ENCODE measurements around the gene ZNF79.
A peak's percentile ranks its signal among the peaks of the same experiment; 100 is the strongest.
"Not testable (repeated sequence)": the region's sequence is repeated elsewhere in the genome, so short reads cannot be mapped to it uniquely, and the experiment has no call there.

Gene ZNF79

DNA sequence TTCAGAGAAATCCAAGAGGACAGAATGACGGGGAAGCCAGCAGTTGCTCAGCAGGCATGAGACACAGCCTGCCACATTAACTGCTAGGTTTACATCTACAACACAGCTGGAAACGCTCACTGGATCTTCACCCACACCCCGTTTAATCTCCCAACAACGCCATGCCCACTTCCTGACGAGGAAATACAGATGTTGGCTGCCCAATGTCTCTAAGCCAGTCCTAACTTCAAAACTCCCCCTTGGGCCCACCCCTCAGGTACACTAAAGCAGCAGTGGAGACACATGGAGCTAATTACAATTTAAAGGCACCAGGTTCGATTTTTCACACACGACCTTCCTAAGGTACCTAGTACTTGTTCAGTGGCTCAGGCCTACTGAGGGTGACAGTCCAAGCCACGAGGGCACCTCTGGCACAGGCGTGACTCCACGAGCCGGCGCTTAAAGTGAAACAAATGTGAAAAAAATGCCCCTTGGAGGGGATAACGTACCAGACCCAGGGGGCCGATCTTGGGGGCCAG is 26.1 kb downstream of the ZNF79 start:
- no peak for DNase-seq (ENCODE audit: low read depth)
- H3K4me3 ChIP-seq (ENCODE audit: low read depth, low read length): peak overlapping the region; percentile 92

DNA sequence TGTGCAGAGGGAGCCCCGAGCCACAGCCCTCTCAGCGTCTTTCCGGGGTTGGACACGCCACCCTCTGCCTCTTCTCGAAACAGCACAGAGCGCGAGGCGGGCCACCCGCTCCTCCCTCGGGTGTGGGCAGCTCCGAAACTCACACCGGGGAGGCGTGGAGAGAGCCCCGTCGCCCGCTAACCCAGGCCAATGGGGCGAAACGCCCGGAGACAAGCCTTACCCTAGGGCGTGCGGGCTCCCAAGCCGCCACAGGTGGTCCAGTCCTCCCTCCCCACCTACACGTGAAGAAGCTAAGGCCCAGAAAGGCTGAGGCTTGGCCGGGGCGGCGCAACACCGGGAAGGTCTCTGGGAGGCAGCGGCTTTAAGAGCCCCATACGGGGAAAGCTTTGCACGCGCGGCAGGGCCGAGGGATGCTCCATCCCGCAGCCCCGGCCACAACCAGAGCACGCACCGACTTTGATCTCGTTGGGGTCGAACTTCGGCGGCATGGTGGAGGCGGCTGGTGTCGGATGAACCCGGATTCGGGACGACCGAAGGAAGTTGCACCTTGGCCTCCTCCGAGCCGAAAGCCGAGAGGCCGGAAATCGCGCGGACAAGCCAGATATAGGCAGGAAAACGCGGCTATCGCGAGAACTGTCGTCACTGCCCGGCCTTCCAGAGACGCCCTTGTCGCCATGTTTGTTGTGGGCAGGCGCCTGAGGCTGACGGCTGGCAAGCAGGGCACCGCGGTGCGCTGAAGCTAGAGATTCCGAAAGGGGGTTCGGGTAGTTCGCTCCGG is 26.8 kb downstream of the ZNF79 start, which contains the start of the genes LRSAM1 and RPL12:
Gene LRSAM1, plus strand, starts transcription at position 681 of the 778 bp plus-strand sequence. CDS start 3,018 bp downstream, outside the sequence.
Gene RPL12, minus strand, starts transcription at position 577 of the 778 bp plus-strand sequence. Its CDS starts 89 bp downstream, at position 488.
- peak within 1 kb of the TSS; percentile 92 for H3K4me3 ChIP-seq (ENCODE audit: low read depth, low read length)
- DNase-seq (ENCODE audit: low read depth): peak; percentile 79

DNA sequence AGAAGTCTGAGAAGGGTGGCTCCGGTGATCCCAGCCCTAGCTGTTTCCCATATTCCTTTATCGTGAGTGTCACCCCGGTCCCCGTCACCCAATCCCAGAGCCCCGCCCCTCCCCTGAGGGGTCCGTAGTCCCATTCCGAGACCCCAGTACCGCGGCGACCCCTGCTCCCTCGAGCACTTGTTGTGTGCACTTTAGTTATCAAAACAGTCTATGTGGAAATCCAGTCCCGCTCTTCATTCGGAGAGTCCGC is 27.4 kb downstream of the ZNF79 start:
- H3K4me3 ChIP-seq (ENCODE audit: low read depth, low read length): peak overlapping the region; percentile 92
- DNase-seq (ENCODE audit: low read depth): no peak

DNA sequence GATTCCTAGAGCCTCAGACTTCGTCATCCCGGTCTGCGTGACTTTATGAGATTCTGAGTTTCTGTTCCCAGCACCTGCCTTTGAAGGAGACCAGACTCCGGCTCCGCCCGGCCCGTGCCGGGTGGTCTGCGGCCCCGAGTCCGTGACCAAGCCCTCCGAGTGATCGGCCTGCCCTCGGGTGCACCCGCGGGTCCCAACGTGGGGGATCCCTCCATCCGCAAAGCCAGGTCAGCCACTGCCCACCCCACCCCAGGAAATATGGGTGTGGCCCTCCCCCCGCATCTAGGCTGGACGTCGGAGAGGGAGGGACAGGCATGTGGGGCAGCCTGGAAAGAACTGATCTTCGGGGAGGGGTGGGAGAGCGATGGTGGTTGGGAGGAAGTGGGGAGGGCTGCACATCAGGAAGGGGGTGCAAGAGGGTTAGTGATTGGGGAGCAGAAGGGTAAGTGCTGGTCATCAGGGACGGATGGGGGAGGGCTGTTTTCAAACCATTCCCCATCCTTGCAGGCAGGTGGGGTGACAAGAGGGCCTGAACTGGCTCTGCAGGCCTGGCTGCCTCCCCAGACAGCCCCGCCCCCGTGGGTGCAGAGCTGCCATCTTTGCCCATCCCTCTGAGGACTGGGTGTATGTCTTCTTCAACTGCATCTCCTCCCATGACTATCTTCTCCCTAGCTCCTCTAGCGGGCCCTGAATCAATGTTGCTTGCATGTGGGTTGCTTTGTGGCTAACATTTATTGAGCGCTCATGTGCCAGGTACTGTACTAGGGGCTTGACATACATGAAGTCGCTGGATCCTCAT is 27.9 kb downstream of the ZNF79 start:
- peak overlapping the region; percentile 92 for H3K4me3 ChIP-seq (ENCODE audit: low read depth, low read length)

DNA sequence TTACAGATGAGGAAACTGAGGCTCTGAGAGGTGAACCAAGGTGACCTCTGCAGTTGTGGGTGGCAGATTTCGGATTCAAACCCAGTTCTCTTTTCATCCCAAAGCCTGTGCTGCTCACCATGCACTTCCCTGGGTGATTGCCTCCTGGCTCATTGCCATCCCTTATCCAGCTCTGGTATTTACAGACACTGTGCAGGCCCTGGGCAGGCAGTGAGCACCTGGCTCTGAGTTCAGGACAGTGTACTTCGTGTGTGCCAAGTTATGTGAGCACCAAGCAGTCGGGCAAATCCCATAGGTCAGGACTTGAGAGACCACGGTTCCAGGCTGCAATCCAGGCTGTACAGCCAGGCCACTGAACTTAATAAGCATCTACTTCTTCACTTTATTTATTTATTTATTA is 28.5 kb downstream of the ZNF79 start:
- DNase-seq (ENCODE audit: low read depth): no peak
- H3K4me3 ChIP-seq (ENCODE audit: low read depth, low read length): peak overlapping the region; percentile 92

More for the DNA sequence above, 27.9 kb downstream of the ZNF79 start:
- no peak for DNase-seq (ENCODE audit: low read depth)

DNA sequence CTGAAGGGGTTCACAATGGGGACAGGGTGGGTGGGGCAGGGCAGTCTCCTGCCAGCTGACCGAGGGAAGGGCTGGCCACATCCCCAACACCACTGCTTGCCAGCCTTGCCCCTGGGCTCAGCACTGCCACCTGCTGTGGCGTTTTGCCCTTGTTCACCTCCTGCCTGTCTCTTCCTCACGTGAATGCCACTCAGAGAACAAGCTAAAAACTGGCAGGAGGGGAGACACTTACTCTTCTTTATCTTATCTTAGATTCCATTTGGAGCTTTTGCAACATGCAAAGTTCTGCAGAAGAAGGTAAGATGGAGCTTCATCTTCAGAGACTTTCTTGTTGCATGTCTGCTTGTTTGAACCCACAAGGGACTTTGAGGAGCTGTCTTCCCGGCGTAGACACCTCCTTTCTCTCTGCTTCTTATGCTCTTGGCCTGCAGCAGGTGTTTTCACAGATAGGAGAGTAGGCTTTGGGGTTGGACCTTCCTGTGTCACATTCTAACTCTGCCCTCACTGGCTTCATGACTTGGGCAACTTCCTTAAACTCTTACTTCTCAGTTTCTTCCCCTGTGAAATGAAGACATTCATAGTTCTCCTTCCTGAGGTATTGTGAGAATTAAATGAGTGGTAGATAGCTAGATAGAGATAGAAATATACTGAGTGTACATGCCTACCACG is 31.3 kb downstream of the ZNF79 start:
- no peak for DNase-seq (ENCODE audit: low read depth)
- H3K4me3 ChIP-seq (ENCODE audit: low read depth, low read length): no peak overlapping the region

DNA sequence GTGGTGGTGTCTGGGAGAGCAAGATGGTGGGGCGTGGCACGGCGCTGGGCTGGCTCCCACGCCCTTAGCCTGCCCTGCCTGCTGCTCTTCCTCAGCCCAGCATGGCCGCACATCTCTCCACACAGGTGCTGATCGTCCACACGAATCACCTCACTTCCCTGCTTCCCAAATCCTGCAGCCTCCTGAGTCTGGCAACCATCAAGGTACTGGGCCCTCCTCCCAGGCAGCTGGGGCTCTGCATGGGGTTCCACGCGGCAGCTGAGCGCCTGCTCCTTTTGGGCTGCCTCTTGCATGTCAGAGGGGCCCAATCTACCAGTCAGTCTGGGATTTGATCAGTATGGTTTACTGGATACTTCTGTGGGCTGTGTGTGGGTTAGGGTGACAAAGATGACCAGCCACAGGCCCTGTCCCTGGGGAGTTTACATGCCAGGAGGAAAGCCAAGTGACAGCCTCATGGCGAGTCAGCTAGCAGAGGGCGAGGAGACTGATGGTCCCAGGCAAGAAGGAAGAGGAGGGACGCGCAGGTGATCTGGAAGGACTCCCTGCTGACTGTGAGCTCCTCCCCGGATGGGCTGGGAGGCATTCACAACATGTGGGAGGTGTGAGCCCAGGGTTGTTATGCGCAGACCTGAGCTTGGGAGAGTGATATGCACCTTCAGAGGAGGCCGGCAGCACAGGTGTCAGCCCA is 33.2 kb downstream of the ZNF79 start:
- no peak for DNase-seq (ENCODE audit: low read depth)
- no peak overlapping the region for H3K4me3 ChIP-seq (ENCODE audit: low read depth, low read length)

DNA sequence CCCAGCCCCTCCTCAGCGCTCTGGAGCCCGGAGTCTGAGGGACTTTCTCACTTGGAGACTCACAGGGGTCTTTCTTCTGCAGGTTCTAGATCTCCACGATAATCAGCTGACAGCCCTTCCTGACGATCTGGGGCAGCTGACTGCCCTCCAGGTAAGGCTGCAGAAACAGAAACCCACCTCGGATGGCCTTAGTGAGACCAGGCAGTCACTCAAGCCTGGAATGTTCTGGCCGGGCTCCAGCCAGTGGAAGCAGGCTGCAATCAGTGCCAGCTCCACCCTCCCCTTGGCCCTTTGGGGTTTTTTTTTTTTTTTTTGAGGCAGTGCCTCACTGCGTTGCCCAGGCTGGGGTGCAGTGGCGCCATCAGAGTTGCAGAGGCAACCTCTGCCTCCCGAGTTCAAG is 34.7 kb downstream of the ZNF79 start:
- DNase-seq (ENCODE audit: low read depth): no peak
- no peak overlapping the region for H3K4me3 ChIP-seq (ENCODE audit: low read depth, low read length)

DNA sequence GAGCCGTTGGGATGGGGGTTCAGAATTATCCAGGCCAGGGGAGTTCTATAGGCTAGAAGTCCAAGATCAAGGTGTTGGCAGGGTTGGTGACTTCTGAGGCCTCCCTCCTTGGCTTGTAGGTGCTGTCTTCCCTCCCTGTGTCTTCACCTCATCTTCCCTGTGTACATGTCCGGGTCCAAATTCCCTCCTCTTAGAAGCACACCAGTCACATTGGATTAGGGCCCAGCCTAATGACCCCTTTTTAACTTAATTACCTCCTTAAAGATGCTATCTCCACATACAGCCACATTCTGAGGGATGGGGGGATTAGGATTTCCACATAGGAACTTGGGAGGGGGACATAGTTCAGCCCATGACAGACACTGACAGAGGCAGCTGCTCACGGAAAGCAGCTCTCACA is 39.2 kb downstream of the ZNF79 start:
- DNase-seq (ENCODE audit: low read depth): no peak
- H3K4me3 ChIP-seq (ENCODE audit: low read depth, low read length): no peak overlapping the region

DNA sequence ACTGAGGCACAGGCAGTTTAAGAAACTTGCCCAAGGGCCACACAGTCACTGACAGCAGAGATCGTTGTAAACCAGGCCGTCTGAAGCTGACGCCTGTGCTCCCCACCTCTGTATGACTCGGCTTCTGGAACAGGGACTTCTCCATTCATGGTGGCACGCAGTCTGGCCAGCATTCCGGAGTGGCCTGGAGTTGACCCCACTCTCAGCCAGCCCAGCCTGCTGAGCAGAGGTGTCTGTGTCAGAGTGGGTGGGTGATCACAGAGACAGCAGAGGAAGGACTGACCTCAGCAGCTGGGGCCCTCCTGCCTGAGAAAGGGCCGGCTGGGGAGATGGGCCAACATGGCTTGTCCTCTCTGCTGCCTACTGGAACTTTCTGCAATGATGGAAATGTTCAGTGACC is 39.7 kb downstream of the ZNF79 start:
- no peak overlapping the region for H3K4me3 ChIP-seq (ENCODE audit: low read depth, low read length)
- peak; percentile 36 for DNase-seq (ENCODE audit: low read depth)

DNA sequence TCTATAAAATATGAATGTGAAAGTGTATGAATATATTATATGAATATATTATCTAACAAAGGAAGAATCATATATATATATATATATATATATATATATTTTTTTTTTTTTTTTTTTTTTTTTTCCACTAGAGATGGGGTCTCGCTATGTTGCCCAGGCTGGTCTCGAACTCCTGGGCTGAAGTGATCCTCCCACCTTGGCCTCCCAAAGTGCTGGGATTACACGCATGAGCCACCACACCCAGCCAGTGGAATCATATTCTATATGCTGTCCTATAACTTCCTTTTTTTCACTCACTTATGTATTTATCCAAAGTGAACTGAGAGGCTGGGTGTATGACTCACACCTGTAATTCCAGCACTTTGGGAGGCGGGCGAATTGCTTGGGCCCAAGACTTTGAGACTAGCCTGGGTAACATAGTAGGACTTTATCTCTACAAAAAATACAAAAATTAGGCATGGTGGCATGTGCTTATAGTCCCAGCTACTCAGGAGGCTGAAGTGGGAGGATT is 42.3 kb downstream of the ZNF79 start:
- not testable (repeated sequence) for DNase-seq (ENCODE audit: low read depth); H3K4me3 ChIP-seq (ENCODE audit: low read depth, low read length)

DNA sequence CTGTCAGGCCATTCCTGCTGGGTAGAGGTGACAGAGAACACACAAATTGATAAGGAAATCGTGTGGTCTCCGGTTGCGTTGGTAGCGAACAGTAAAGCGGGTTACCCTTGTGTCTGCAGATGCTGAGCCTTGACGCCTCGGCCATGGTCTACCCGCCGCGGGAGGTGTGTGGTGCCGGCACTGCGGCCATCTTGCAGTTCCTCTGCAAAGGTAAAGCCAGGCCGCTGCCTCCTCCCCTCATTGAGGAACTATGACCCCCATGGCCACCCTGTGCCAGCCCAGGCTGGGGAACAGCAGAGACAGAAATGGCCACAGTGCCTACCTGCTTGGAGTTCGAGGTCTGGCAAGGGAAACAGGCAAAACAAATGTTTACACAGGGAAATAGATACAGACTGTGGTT is 43.4 kb downstream of the ZNF79 start:
- no peak for DNase-seq (ENCODE audit: low read depth)
- H3K4me3 ChIP-seq (ENCODE audit: low read depth, low read length): no peak overlapping the region

DNA sequence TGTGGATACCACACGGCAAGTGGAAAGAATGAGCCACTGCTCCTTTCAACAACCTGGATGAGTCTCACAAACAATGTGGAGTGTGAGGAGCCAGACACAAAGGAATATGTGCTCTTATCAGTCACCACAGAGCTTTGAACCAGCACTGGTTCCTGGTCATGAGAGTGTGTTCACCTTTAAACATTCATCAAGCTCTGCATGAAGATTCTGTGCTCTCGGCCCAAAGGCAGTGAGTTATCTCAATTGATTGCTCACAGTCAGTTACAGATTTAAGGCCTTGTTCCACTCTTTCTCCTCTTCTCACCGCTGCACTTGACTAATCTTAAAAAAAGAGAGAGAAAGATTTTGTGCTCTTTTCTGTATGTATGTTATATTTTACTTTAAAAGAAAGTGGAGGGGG is 46.5 kb downstream of the ZNF79 start:
- DNase-seq (ENCODE audit: low read depth): no peak
- no peak overlapping the region for H3K4me3 ChIP-seq (ENCODE audit: low read depth, low read length)

DNA sequence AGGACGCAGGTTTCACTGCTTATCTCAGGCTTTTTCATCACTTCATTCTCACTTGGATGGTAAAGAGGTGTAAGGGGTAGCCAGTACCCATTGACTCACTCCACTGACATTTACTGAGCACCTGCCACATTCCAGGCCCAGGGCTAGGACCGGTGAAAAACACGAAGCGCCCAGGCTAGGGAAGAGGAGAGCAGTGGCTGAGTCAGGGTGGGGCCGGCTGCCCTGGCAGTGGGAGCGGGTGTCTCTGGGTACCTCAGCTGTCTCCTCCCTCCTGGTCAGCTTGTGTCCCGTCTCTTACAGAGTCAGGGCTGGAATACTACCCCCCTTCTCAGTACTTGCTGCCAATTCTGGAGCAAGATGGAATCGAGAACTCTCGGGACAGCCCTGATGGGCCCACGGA is 49.3 kb downstream of the ZNF79 start:
- no peak overlapping the region for H3K4me3 ChIP-seq (ENCODE audit: low read depth, low read length)
- DNase-seq (ENCODE audit: low read depth): no peak

DNA sequence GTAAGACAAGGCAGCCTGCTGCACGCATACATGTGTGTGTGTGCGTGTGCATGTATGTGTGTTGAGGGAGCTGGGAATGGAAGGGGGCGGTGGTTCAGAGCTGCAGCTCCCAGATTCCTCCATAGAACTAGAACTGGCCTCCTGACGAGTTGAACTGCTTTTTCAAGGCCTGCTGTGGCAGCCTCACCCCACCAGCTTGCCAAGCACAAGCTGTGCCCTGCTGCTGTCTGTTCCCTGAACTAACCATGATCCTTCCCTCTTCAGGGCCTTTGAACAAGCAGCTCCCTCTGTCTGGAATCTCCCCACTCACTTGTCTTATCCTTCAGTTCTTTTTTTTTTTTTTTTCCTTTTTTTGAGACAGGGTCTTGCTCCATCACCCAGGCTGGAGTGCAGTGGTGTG is 49.8 kb downstream of the ZNF79 start:
- no peak for DNase-seq (ENCODE audit: low read depth)
- no peak overlapping the region for H3K4me3 ChIP-seq (ENCODE audit: low read depth, low read length)

DNA sequence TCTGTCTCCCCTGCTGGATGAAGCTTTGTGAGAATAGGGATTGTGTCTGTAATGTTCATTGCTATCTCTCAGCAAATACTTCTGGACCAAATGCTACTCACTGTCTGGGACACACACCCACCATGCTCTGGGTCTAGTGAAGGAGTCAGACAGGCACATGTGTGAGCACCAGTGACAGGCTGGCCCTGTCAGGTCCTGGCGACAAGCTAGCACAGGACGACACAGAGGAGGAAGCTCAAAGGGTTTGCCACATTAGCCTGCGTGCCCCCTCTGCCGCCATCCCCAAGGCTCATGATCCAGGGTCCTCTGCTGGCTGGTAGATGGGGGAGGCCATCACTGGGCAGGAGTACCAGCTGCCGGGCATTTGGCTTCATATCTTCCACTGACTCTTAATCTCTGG is 50.4 kb downstream of the ZNF79 start:
- no peak overlapping the region for H3K4me3 ChIP-seq (ENCODE audit: low read depth, low read length)
- no peak for DNase-seq (ENCODE audit: low read depth)

DNA sequence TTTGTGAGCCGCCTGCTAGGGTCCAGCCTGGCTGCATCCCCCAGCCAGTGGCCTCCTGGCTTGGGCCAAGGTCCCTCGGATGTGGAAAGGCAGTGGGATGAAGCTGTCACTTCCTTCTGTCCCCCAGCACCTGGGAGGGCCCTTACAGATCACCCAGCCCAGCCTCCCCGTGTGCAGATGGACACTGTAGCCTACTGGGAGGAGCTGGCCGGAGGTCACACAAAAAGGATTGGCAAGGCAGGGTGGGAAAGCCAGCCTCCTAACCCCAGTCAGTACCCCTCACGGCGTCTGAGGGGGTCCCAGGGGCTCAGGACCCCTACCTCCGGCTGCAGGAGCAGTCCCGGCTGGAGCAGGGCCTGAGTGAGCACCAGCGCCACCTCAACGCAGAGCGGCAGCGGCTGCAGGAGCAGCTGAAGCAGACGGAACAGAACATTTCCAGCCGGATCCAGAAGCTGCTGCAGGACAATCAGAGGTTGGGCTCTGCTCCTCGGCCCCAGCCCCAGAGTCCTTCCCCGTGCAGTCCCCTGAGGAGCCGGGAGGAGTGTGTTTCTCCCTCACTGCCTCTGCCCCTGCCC is 55.4 kb downstream of the ZNF79 start:
- no peak overlapping the region for H3K4me3 ChIP-seq (ENCODE audit: low read depth, low read length)
- DNase-seq (ENCODE audit: low read depth): no peak

DNA sequence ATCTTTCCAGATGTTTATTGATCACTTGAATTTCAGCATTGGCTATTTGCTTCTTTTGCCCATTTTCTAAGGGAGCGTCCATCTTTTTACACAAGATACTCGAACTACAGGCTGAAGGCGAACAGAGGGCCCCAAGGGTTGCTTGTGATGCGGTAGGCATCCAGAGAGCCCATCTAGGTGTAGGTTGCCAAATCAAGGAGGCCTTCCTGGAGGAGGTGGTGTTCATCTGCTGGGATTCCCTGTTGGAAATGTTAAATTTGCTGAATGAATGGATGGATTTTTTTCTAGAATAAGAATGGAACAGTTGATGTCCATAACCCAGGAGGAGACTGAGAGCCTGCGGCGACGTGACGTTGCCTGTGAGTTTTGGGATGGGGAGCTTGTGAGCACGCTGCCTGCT is 58.5 kb downstream of the ZNF79 start:
- no peak overlapping the region for H3K4me3 ChIP-seq (ENCODE audit: low read depth, low read length)
- DNase-seq (ENCODE audit: low read depth): no peak

DNA sequence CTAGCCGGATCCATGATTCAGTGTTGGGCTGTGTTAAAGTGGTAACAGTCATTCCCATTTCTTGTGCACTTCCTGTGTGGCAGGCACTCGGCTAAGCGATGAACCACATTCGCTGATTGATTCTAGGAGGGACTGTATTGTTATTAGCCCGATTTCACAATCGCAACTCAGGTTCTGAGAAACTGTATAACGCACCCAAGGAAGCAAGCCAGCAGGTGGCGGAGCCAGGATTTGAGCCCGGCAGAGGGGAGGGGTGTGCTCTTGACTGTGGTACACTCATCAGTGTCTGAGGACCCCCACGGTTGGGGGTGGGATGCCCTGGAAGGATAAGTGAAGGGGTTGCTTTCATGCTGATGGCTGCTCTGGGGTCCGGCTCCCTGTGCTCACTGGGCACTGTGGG is 61.8 kb downstream of the ZNF79 start:
- no peak for DNase-seq (ENCODE audit: low read depth)

More for the DNA sequence above, 61.8 kb downstream of the ZNF79 start:
- no peak overlapping the region for H3K4me3 ChIP-seq (ENCODE audit: low read depth, low read length)
